Panc1 (cell line): Measurements from ENCODE around the gene BCL3. TPM values are rescaled to one million over a fixed set of nuclear protein-coding genes. Genes with fewer than 3 reads are reported as not detected.

Experiments
- ATAC-seq: fragments of 200-7000 bp; cut with Tn5 transposase; 2 replicates; pipeline ENCODE4 v1.9.1; 2020; ENCODE audit warnings: mild to moderate bottlenecking, moderate library complexity
- BruUV-seq: library from RNA; stranded (reverse); fragments of 400-500 nt; replicated peaks from 2 replicates; lab custom pipeline; 2021; lab: Mats Ljungman, UMichigan
- CTCF ChIA-PET: fragments of 300-600 bp; sonication (Branson Sonifier 250); formaldehyde crosslinking; loops from one replicate; lab custom pipeline; 2022; ENCODE audit warnings: antibody characterized with exemption; lab: Charles Lee
- POLR2A ChIA-PET: fragments of 300-600 bp; sonication (Branson Sonifier 250); formaldehyde crosslinking; loops from one replicate; lab custom pipeline; 2022; ENCODE audit warnings: antibody characterized with exemption; lab: Charles Lee
- DNase-seq: peaks from one replicate; pipeline ENCODE4 v3.0.0-alpha.2; 2010; ENCODE audit warnings: low read depth, low spot score
- H3K27ac ChIP-seq: 2 replicates; pipeline ENCODE4 v1.5.1; 2011; ENCODE audit warnings: mild to moderate bottlenecking, low read length, inconsistent platforms
- H3K27me3 ChIP-seq: fragments of 200-500 bp; sonication (Bioruptor generic); 2 replicates; pipeline ENCODE4 v1.6.0; 2014; ENCODE audit warnings: low read length, inconsistent platforms; ENCODE audit not compliant: control insufficient read depth, insufficient read depth
- H3K36me3 ChIP-seq: fragments of 200-500 bp; sonication (Bioruptor generic); 2 replicates; pipeline ENCODE4 v1.5.1; 2014; ENCODE audit warnings: inconsistent platforms, mild to moderate bottlenecking, low read length, moderate library complexity; ENCODE audit not compliant: control insufficient read depth, insufficient read depth
- H3K4me1 ChIP-seq: 2 replicates; pipeline ENCODE4 v1.5.1; 2011; ENCODE audit warnings: inconsistent platforms, mild to moderate bottlenecking, low read length, moderate library complexity; ENCODE audit not compliant: control insufficient read depth, insufficient read depth
- H3K4me3 ChIP-seq, 2 experiments: 2 replicates each; pipeline ENCODE4 v1.5.1; 2011 to 2012; ENCODE audit warnings: low read depth in 2 of 2, low read length in 2 of 2, mild to moderate bottlenecking in 2 of 2, inconsistent platforms in 1 of 2, moderate library complexity in 1 of 2
- H3K9me3 ChIP-seq: fragments of 200-500 bp; sonication (Bioruptor generic); 2 replicates; pipeline ENCODE4 v1.5.1; 2014; ENCODE audit warnings: low read depth, mild to moderate bottlenecking, inconsistent platforms, low read length, moderate library complexity; ENCODE audit not compliant: control insufficient read depth, insufficient read depth
- CTCF ChIP-seq: fragments of 450-650 bp; IDR thresholded peaks from 2 replicates; pipeline ENCODE4 v1.5.1; 2017; ENCODE audit warnings: mild to moderate bottlenecking
- POLR2AphosphoS5 ChIP-seq: IDR thresholded peaks from 2 replicates; pipeline ENCODE4 v1.6.1; 2012; ENCODE audit warnings: mild to moderate bottlenecking, low read depth, low read length, moderate library complexity
- REST ChIP-seq, 2 experiments: IDR thresholded peaks; 2 replicates each; pipeline ENCODE4 v1.6.1; 2011 to 2012; ENCODE audit warnings: low read depth in 2 of 2, control low read depth in 1 of 2, low read length in 1 of 2, mild to moderate bottlenecking in 1 of 2, moderate library complexity in 1 of 2; ENCODE audit not compliant: insufficient read depth in 1 of 2
- SIN3A ChIP-seq: IDR thresholded peaks from 2 replicates; pipeline ENCODE4 v1.6.1; 2012; ENCODE audit warnings: low read depth, mild to moderate bottlenecking, low read length, moderate library complexity, borderline replicate concordance; ENCODE audit not compliant: insufficient read depth
- TCF7L2 ChIP-seq: IDR thresholded peaks from 2 replicates; pipeline ENCODE4 v1.6.1; 2011; ENCODE audit warnings: mild to moderate bottlenecking, low read depth, low read length, inconsistent platforms
- in situ Hi-C: cut with HindIII; loops from 2 replicates; pipeline ENCODE4 v1.10.0; 2016; ENCODE audit warnings: low sequenced_read_pairs, low pct_unique_long_range_greater_than_20kb
- intact Hi-C: fragments of 100-400 bp; cut with micrococcal nuclease; formaldehyde crosslinking; loops from one replicate; pipeline ENCODE4 v1.10.0; 2022; ENCODE audit not compliant: unreplicated experiment
- total RNA-seq: library from RNA; stranded (reverse); gene quantifications from one replicate; pipeline ENCODE4 v1.2.1, GENCODE V29; 2021; ENCODE audit not compliant: unreplicated experiment

Gene BCL3
- total RNA-seq, 1 experiment from 2014 or later = 48.5 TPM

- no peaks in the 10 kb centered on the region; the same call in 1 of the 2 replicates for H3K36me3 ChIP-seq
- peaks cover 44% of the 10 kb centered on the region for H3K4me1 ChIP-seq
- CTCF ChIA-PET = interaction anchor here (1.2 kb wide), 1 partner anchor 60 kb away, joined by 4 read pairs; no protein-coding TSS in a partner anchor
- H3K27me3 ChIP-seq = no peaks in the 10 kb centered on the region
- BruUV-seq = TSS peak; percentile 78
- H3K4me3 ChIP-seq = peak overlapping the region; percentile 68 to 72
- H3K9me3 ChIP-seq = no peaks in the 10 kb centered on the region
- in situ Hi-C loops = no loop called here
- no peak for DNase-seq
- H3K27ac ChIP-seq = peak overlapping the region; percentile 89
- POLR2A ChIA-PET = interaction anchor here (0.6 kb wide), 2 partner anchors 28 to 29 kb away, joined by 4 to 5 read pairs; no protein-coding TSS in a partner anchor
- intact Hi-C loops = no loop called here
- TF ChIP-seq SIN3A (no peak), REST (IDR thresholded peaks at IDR 0.05; ENCODE audit: insufficient read depth in 1 of 2, low read depth in 2 of 2, low read length in 1 of 2) (no peak), CTCF (no peak), POLR2AphosphoS5 (no peak), TCF7L2 (no peak)
- ATAC-seq = no peak
These were observed 784 bp downstream of the BCL3 start for GRCh38 chr19:44749292-44749691.

- Histone ChIP-seq H3K4me3 (peak overlapping the region; percentile 68 to 72), H3K27ac (peak overlapping the region; percentile 89), H3K27me3 (no peaks in the 10 kb centered on the region), H3K4me1 (peaks cover 47% of the 10 kb centered on the region), H3K36me3 (no peaks in the 10 kb centered on the region; the same call in 1 of the 2 replicates), H3K9me3 (no peaks in the 10 kb centered on the region)
- ChIA-PET POLR2A (no interaction called here), CTCF (no interaction called here)
- no TSS peak for BruUV-seq
- ATAC-seq (no peak), DNase-seq (no peak)
- intact Hi-C loops = no loop called here
- in situ Hi-C loops = no loop called here
- TF ChIP-seq SIN3A (no peak), POLR2AphosphoS5 (no peak), CTCF (no peak), TCF7L2 (no peak), REST (IDR thresholded peaks at IDR 0.05; ENCODE audit: insufficient read depth in 1 of 2, low read depth in 2 of 2, low read length in 1 of 2) (no peak)
These were observed 1.5 kb downstream of the BCL3 start for GRCh38 chr19:44749994-44750393.
